GM12878 (cell line): Measurements from ENCODE around the gene CNTN4. TPM values are rescaled to one million over a fixed set of nuclear protein-coding genes. Genes with fewer than 3 reads are reported as not detected.

Source experiments
- ATAC-seq: fragments of 200-7000 bp; cut with Tn5 transposase; 3 replicates; pipeline ENCODE4 v1.9.1; 2020; ENCODE audit warnings: mild to moderate bottlenecking, moderate library complexity
- BruUV-seq: library from RNA; stranded (reverse); fragments of 400-500 nt; replicated peaks from 2 replicates; lab custom pipeline; 2021; lab: Mats Ljungman, UMichigan
- CTCF ChIA-PET: fragments of 300-600 bp; sonication (Branson Sonifier 250); formaldehyde crosslinking; extraction: SDS; loops from one replicate; lab custom pipeline; 2021; ENCODE audit warnings: inconsistent platforms; lab: Yijun Ruan, JAX
- POLR2A ChIA-PET: fragments of 350-600 bp; formaldehyde crosslinking; extraction: SDS; loops from one replicate; lab custom pipeline; 2021; ENCODE audit warnings: inconsistent platforms; lab: Charles Lee
- RAD21 ChIA-PET: fragments of 300-600 bp; sonication (Branson Sonifier 250); formaldehyde crosslinking; loops from one replicate; lab custom pipeline; 2023; ENCODE audit warnings: antibody characterized with exemption; ENCODE audit not compliant: unreplicated experiment; lab: Charles Lee
- SMC1A ChIA-PET: fragments of 300-600 bp; sonication (Branson Sonifier 250); formaldehyde crosslinking; loops from one replicate; lab custom pipeline; 2023; ENCODE audit not compliant: unreplicated experiment, uncharacterized antibody; lab: Charles Lee
- DNase-seq: peaks from one replicate; pipeline ENCODE4 v3.0.0-alpha.2; 2011; ENCODE audit warnings: low read depth, low spot score
- FAIRE-seq: peaks from 3 replicates; lab custom pipeline; 2011; peaks lifted over from hg19 to GRCh38; lab: Jason Lieb, UNC
- H2AFZ ChIP-seq: 2 replicates; pipeline ENCODE4 v1.6.0; 2011; ENCODE audit warnings: low read depth, low read length, control low read depth; ENCODE audit not compliant: control insufficient read depth
- H3K27ac ChIP-seq: 2 replicates; pipeline ENCODE4 v1.5.1; 2011; ENCODE audit warnings: control low read depth; ENCODE audit not compliant: control insufficient read depth, insufficient read depth
- H3K27me3 ChIP-seq, 2 experiments: replicated peaks in 1 of 2; 2 replicates each; pipeline versions ENCODE4 v1.6.0 to v1.6.1; 2011; ENCODE audit warnings: low read length in 1 of 2; ENCODE audit not compliant: control insufficient read depth in 2 of 2, insufficient read depth in 2 of 2
- H3K36me3 ChIP-seq, 2 experiments: 2 replicates each; pipeline ENCODE4 v1.5.1; 2011; ENCODE audit warnings: low read length in 1 of 2; ENCODE audit not compliant: control insufficient read depth in 2 of 2, insufficient read depth in 2 of 2
- H3K4me1 ChIP-seq: 2 replicates; pipeline ENCODE4 v1.6.1; 2011; ENCODE audit warnings: mild to moderate bottlenecking, low read length, moderate library complexity, mixed read lengths; ENCODE audit not compliant: control insufficient read depth, insufficient read depth
- H3K4me2 ChIP-seq: 2 replicates; pipeline ENCODE4 v1.6.0; 2011; ENCODE audit warnings: control low read depth; ENCODE audit not compliant: control insufficient read depth, insufficient read depth
- H3K4me3 ChIP-seq: fragments of 200-600 bp; sonication (generic); 2 replicates; pipeline ENCODE4 v1.5.1; 2016
- H3K79me2 ChIP-seq: 2 replicates; pipeline ENCODE4 v1.6.0; 2011; ENCODE audit warnings: low read length; ENCODE audit not compliant: control insufficient read depth, insufficient read depth
- H3K9ac ChIP-seq: 2 replicates; pipeline ENCODE4 v1.8.0; 2011; ENCODE audit warnings: low read length, control low read depth, mixed read lengths; ENCODE audit not compliant: control insufficient read depth, insufficient read depth
- H3K9me3 ChIP-seq: replicated peaks from 3 replicates; pipeline ENCODE4 v1.5.1; 2011; ENCODE audit warnings: mild to moderate bottlenecking, low read length; ENCODE audit not compliant: control insufficient read depth, insufficient read depth
- H4K20me1 ChIP-seq: 2 replicates; pipeline ENCODE4 v1.6.0; 2011; ENCODE audit not compliant: control insufficient read depth, insufficient read depth
- ATF2 ChIP-seq: IDR thresholded peaks from 2 replicates; pipeline ENCODE4 v1.6.1; 2012; ENCODE audit warnings: low read length, inconsistent platforms
- E4F1 ChIP-seq: fragments of 450-650 bp; IDR thresholded peaks from 2 replicates; pipeline ENCODE4 v1.6.1; 2018; ENCODE audit warnings: borderline replicate concordance, mild to moderate bottlenecking; ENCODE audit not compliant: partially characterized antibody
- ETV6 ChIP-seq, 2 experiments: fragments of 450-650 bp in 1 of 2; IDR thresholded peaks in 1 of 2; conservative IDR thresholded peaks in 1 of 2; 2 replicates each; pipeline ENCODE4 v1.6.1; 2014; ENCODE audit warnings: antibody characterized with exemption in 1 of 2, borderline replicate concordance in 1 of 2, low read depth in 1 of 2, mild to moderate bottlenecking in 1 of 2, moderate library complexity in 1 of 2
- IKZF1 ChIP-seq: fragments of 450-650 bp; conservative IDR thresholded peaks from 2 replicates; pipeline ENCODE4 v1.6.1; 2017; ENCODE audit warnings: antibody characterized with exemption, mild to moderate bottlenecking
- LARP7 ChIP-seq: fragments of 450-650 bp; IDR thresholded peaks from 2 replicates; pipeline ENCODE4 v1.6.1; 2017; ENCODE audit warnings: mild to moderate bottlenecking
- MEF2A ChIP-seq: IDR thresholded peaks from 2 replicates; pipeline ENCODE4 v1.6.1; 2011; ENCODE audit warnings: low read depth, mild to moderate bottlenecking, low read length, moderate library complexity; ENCODE audit not compliant: insufficient read depth
- MXI1 ChIP-seq: fragments of 150-350 bp; IDR thresholded peaks from 2 replicates; pipeline ENCODE4 v1.6.1; 2011; ENCODE audit warnings: low read depth, mild to moderate bottlenecking, inconsistent platforms, low read length, improper control_type of control experiment
- NRF1 ChIP-seq: conservative IDR thresholded peaks from 2 replicates; pipeline ENCODE4 v1.6.1; 2011; ENCODE audit warnings: mild to moderate bottlenecking, low read depth, low read length, improper control_type of control experiment
- PKNOX1 ChIP-seq: fragments of 450-650 bp; IDR thresholded peaks from 2 replicates; pipeline ENCODE4 v1.6.1; 2016; ENCODE audit warnings: mild to moderate bottlenecking
- RAD51 ChIP-seq: fragments of 450-650 bp; IDR thresholded peaks from 2 replicates; pipeline ENCODE4 v1.6.1; 2016; ENCODE audit warnings: moderate library complexity, mild to moderate bottlenecking, inconsistent platforms
- TCF3 ChIP-seq: IDR thresholded peaks from 2 replicates; pipeline ENCODE4 v1.6.1; 2012; ENCODE audit warnings: low read depth, mild to moderate bottlenecking, low read length, borderline replicate concordance; ENCODE audit not compliant: insufficient read depth
- USF2 ChIP-seq: IDR thresholded peaks from 2 replicates; pipeline ENCODE4 v1.6.1; 2011; ENCODE audit warnings: low read depth, low read length, improper control_type of control experiment, borderline replicate concordance
- ZNF384 ChIP-seq: IDR thresholded peaks from 2 replicates; pipeline ENCODE4 v1.6.1; 2012; ENCODE audit warnings: low read depth, mild to moderate bottlenecking, low read length, improper control_type of control experiment, borderline replicate concordance
- ZNF622 ChIP-seq: fragments of 450-650 bp; IDR thresholded peaks from 2 replicates; pipeline ENCODE4 v1.6.1; 2017; ENCODE audit warnings: mild to moderate bottlenecking, inconsistent platforms
- WGBS: methylation state at CpG from one replicate; pipeline ENCODE4 v1.1.6; 2016; ENCODE audit warnings: low lambda C conversion rate; ENCODE audit not compliant: insufficient replicate concordance, insufficient coverage; ENCODE audit errors: missing lambda C conversion rate; 5-methylcytosine and 5-hydroxymethylcytosine counted together
- in situ Hi-C: fragments of 300-500 bp; cut with MboI; formaldehyde crosslinking; loops from 9 replicates; pipeline ENCODE4 v1.14.3; 2018; ENCODE audit warnings: mixed read lengths
- intact Hi-C: fragments of 100-400 bp; cut with micrococcal nuclease; formaldehyde crosslinking; loops from one replicate; pipeline ENCODE4 v1.14.2; 2022; ENCODE audit not compliant: unreplicated experiment
- polyA plus RNA-seq, 11 experiments: library from polyadenylated mRNA; depleted of rRNA in 4 of 11; unstranded in 6 of 11; stranded (reverse) in 5 of 11; fragments of >200 nt; fragmentation: Nextera tagmentation in 4 of 11; fragmentation: Illumina TruSeq in 1 of 11; extraction: Ambion mirVana in 4 of 11; extraction: Trizol in 1 of 11; gene quantifications; 1 replicate in 1 of 11; 2 replicates in 10 of 11; pipeline versions ENCODE4 v1.2.1 to v1.2.3, GENCODE V29; 2011 to 2016; ENCODE audit warnings: inconsistent platforms in 2 of 11, missing spikeins in 2 of 11, low read depth in 1 of 11
- total RNA-seq, 4 experiments: library from RNA; depleted of rRNA in 3 of 4; stranded (reverse); fragments of >200 nt in 3 of 4; fragmentation: Illumina TruSeq in 1 of 4; extraction: Trizol in 1 of 4; gene quantifications; 2 replicates each; pipeline versions ENCODE4 v1.2.1 to v1.2.3, GENCODE V29; 2013 to 2021

The CNTN4 gene
- total and polyA plus RNA-seq, 10 of the 15 experiments (the other 5 are each of a cell fraction or from before 2014, with no cell fraction given), result 0.05 to 0.43 (median 0.15) TPM; not detected in 1

- no peak for TF ChIP-seq MXI1
- TF ChIP-seq ETV6 (conservative IDR thresholded peaks at IDR 0.05 in 1 of 2, IDR thresholded peaks at IDR 0.05 in 1 of 2; ENCODE audit: borderline replicate concordance in 1 of 2, low read depth in 1 of 2), result no peak
- no peak for TF ChIP-seq ZNF384
- no peak for TF ChIP-seq RAD51
Observed at GRCh38 chr3:2870724-2871333, 772.2 kb downstream of the CNTN4 start (continued).

GRCh38 chr3:2872884-2873283 lies 774.2 kb downstream of the CNTN4 start:
- no peak overlapping the region for H2AFZ ChIP-seq
- no peaks in the 10 kb centered on the region for H3K9me3 ChIP-seq
- ATAC-seq, result no peak
- no peak overlapping the region for H3K27ac ChIP-seq
- ChIA-PET RAD21 (interaction anchor here (0.6 kb wide), 1 partner anchor 141 kb away, joined by 3 read pairs; no protein-coding TSS in a partner anchor), POLR2A (no interaction called here), CTCF (no interaction called here), SMC1A (interaction anchor here (1.0 kb wide), 1 partner anchor 16 kb away, joined by 3 read pairs; no protein-coding TSS in a partner anchor)
- H3K4me3 ChIP-seq, result no peak overlapping the region
- TF ChIP-seq NRF1 (no peak), E4F1 (no peak), MEF2A (no peak), LARP7 (no peak), TCF3 (no peak), ATF2 (no peak), PKNOX1 (no peak), ZNF622 (no peak), IKZF1 (no peak), USF2 (no peak)
- no peak overlapping the region for H3K4me2 ChIP-seq
- no peaks in the 10 kb centered on the region for H4K20me1 ChIP-seq
- intact Hi-C loops (no loop called here), in situ Hi-C loops (no loop called here)
- FAIRE-seq, result no peak
- no peaks in the 10 kb centered on the region for H3K79me2 ChIP-seq
- no TSS peak for BruUV-seq
- no peaks in the 10 kb centered on the region for H3K4me1 ChIP-seq
- 18% methylated on average over 2 of the region's 2 CpGs for WGBS
- no peaks in the 10 kb centered on the region for H3K36me3 ChIP-seq
- H3K27me3 ChIP-seq, result no peaks in the 10 kb centered on the region
- H3K9ac ChIP-seq, result no peak overlapping the region
- DNase-seq, result no peak
